HG03097 (cell line): Measurements from ENCODE around the gene ZFP36.

Source experiments
- ATAC-seq: cut with Tn5 transposase; IDR thresholded peaks from one replicate; pipeline ENCODE4 v1.9.1; 2021; ENCODE audit not compliant: unreplicated experiment, low FRiP score

Gene ZFP36

GRCh38 chr19:39382991-39383828 is 23.4 kb upstream of the ZFP36 start:
- no peak for ATAC-seq

- no peak for ATAC-seq
These were observed 21.6 kb upstream of the ZFP36 start for GRCh38 chr19:39384839-39385568.

GRCh38 chr19:39385629-39386411 is 20.8 kb upstream of the ZFP36 start:
- no peak for ATAC-seq

- ATAC-seq = no peak
These were observed 20.1 kb upstream of the ZFP36 start for GRCh38 chr19:39386557-39386956.

GRCh38 chr19:39388657-39389056 is 18.0 kb upstream of the ZFP36 start:
- ATAC-seq = no peak

GRCh38 chr19:39389631-39390414 is 16.8 kb upstream of the ZFP36 start:
- ATAC-seq = no peak

GRCh38 chr19:39390451-39390750 is 16.2 kb upstream of the ZFP36 start:
- no peak for ATAC-seq

GRCh38 chr19:39390751-39391437 is 15.8 kb upstream of the ZFP36 start, which contains the start of the genes MED29 and PAF1:
MED29 (plus strand) TSS chr19:39391378; CDS start chr19:39391423, 45 bp downstream.
PAF1 (minus strand) TSS chr19:39391106; CDS start chr19:39390864, 242 bp downstream.
- peak; percentile 86 for ATAC-seq

GRCh38 chr19:39397360-39398296 is 9.0 kb upstream of the ZFP36 start:
- ATAC-seq = no peak

- ATAC-seq = no peak
These were observed 8.3 kb upstream of the ZFP36 start for GRCh38 chr19:39398297-39398864.

- ATAC-seq = no peak
These were observed 7.0 kb upstream of the ZFP36 start for GRCh38 chr19:39399668-39400050.

GRCh38 chr19:39400061-39400460 is 6.6 kb upstream of the ZFP36 start:
- ATAC-seq = no peak

- no peak for ATAC-seq
These were observed 5.5 kb upstream of the ZFP36 start for GRCh38 chr19:39401070-39401548.

GRCh38 chr19:39401549-39402345 is 4.9 kb upstream of the ZFP36 start:
- ATAC-seq = no peak

- ATAC-seq = no peak
These were observed 4.0 kb upstream of the ZFP36 start for GRCh38 chr19:39402346-39403300.
